ENCODE measurements around the gene PDLIM3.

DNA sequence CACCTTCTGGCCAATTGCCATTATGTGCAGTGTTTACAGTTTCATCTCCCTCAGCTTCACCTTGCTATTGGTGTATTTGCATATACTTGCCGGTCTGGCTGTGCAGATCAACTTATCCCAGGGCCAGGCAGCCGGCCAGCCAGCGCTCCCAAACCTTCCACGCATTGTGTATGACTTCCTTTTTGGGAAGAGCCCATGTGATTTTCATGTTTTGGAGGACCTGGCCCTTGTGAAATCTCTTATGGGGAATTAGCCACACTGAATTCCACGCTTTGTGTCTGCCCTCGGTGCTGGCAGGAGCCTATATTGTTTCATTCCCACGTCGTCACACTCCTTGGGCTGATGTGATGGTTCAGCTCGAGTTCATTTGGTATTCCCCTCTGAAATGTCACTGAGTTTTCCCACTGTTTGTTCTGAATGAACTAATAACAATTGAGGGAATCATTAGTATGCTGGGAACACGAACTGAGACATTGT, 6.0 kb upstream of the PDLIM3 start:
- no peak for TF ChIP-seq EZH2 (optimal IDR thresholded peaks at IDR 0.05; ENCODE audit: low read depth, low read length)
- TF ChIP-seq, protein P1, sequence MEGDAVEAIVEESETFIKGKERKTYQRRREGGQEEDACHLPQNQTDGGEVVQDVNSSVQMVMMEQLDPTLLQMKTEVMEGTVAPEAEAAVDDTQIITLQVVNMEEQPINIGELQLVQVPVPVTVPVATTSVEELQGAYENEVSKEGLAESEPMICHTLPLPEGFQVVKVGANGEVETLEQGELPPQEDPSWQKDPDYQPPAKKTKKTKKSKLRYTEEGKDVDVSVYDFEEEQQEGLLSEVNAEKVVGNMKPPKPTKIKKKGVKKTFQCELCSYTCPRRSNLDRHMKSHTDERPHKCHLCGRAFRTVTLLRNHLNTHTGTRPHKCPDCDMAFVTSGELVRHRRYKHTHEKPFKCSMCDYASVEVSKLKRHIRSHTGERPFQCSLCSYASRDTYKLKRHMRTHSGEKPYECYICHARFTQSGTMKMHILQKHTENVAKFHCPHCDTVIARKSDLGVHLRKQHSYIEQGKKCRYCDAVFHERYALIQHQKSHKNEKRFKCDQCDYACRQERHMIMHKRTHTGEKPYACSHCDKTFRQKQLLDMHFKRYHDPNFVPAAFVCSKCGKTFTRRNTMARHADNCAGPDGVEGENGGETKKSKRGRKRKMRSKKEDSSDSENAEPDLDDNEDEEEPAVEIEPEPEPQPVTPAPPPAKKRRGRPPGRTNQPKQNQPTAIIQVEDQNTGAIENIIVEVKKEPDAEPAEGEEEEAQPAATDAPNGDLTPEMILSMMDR (IDR thresholded peaks at IDR 0.05; ENCODE audit: low read length) = no peak
- no peak for TF ChIP-seq EZH2phosphoT487 (IDR thresholded peaks at IDR 0.05; ENCODE audit: low read length)

Measured in MM.1S (cell line).